HG02943 (cell line): Measurements from ENCODE around the gene BDKRB1.

Experiments used
- ATAC-seq: cut with Tn5 transposase; IDR thresholded peaks from one replicate; pipeline ENCODE4 v1.9.1; 2021; ENCODE audit warnings: mild to moderate bottlenecking, low read depth, moderate library complexity; ENCODE audit not compliant: unreplicated experiment

Gene BDKRB1

DNA sequence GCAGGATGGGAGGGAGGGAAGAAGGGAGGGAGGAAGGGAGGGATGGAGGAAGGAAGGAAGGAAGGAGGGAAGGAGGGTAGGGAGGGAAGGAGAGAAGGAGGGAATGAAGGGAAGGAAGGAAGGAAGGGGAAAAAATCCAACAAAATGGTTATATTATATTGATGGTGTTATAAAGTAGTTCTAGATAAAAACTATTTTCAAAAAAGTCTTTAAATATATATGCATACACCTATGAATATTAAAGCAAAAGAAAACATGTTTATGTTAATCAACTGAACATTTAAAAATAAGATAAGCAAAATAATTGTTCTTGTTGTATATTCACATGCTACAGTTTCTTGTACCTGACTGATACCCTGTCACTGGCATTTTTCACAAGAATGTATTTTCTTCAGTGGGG lies 1.9 kb downstream of the BDKRB1 start:
- ATAC-seq: no peak

DNA sequence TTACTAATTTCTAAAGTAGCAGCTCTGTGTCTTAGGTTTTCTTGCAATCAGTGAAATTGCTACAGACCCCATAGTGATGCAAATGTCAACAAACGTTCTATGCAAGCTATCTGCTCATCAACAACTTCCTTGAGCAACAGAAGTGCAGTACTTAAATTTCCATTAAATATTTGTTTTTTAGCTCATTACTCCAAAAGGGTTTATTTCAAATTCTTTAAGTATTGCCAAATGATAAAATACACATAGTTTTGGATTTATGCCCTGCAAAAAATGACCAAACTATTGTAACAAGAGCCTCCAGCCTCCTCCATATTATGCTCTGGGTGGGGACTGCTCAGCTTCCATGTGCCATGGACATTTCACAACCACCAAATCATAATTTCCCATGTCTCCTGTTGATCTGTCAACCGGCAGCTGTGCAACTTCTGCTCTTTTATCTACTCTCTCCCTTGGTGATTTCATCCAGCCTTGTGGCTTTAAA lies 4.4 kb downstream of the BDKRB1 start:
- ATAC-seq: no peak

DNA sequence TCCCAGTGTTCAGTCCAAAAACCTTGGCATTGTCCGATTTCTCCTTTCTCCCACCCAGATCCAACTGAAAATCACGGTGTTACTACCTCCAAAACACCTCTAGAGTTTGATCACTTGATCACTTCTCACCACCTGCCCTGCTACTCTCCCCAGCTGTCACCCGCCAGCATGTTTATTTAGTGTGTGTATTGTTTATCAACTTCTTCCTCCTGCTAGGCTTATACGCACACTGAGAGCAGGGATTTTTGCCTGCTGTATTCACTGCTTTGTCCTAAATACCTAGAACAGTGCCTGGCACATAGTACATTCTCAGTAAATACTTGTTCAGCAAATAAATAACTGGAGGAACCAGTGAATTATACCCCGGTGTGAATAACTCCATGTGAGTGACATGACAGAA lies 5.0 kb downstream of the BDKRB1 start:
- no peak for ATAC-seq

DNA sequence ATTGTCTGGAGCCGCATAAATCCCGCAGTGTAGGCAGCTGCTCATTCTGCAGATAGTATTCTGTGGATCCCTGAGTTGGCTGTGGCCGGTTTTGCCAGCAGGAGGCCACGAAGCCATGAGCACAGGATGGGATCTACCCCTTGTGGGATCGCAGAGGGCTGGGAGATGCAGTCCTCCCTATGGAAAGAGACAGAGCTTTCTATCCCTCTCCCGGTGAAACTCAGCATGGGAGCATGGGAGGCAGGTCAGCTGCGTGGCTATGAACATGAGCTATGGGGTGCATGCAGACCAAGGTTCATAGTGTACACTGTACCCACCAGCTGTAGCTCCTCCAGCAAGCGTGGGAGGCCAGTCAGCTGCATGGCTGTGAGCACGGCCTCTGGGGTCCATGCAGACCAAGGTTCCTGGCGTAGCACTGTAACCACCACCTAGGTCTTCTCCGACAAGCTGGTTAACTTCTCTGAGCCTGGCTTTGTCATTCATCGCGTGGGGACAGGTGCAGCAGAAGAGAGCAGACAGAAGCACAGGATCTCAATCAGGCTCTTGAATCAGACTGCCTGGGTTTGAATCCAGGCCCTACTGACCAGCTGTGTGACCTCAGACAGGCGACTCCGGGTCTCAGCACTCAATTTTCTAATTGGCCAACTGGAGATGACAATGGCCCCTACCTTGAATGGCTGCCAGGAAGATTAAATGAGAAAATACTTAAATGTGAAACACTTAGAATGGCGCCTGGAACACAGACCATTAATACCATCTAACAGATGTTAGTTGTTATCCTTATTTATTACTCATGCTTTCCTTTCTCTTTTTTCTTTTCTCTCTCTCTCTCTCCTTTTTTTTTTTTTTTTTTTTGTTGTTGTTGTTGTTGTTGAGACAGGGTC lies 6.0 kb downstream of the BDKRB1 start:
- ATAC-seq: no peak

DNA sequence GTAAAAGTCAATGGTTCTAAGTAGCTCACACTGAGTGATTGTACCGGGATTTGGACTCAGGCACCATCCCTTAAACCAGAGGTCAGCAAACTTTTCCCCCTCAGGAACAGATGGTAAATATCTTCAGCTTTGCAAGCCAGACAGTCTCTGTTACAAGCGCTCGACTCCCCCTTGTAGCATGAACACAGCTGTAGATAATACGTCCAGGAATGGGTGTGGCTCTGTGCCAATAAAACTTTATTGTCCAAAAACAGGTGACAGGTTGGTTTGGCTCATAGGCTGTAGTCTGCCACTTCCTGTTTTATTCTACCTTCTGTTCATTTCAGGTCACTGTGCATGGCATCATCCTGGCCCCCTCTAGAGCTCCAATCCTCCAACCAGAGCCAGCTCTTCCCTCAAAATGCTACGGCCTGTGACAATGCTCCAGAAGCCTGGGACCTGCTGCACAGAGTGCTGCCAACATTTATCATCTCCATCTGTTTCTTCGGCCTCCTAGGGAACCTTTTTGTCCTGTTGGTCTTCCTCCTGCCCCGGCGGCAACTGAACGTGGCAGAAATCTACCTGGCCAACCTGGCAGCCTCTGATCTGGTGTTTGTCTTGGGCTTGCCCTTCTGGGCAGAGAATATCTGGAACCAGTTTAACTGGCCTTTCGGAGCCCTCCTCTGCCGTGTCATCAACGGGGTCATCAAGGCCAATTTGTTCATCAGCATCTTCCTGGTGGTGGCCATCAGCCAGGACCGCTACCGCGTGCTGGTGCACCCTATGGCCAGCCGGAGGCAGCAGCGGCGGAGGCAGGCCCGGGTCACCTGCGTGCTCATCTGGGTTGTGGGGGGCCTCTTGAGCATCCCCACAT lies 7.6 kb downstream of the BDKRB1 start:
- ATAC-seq: no peak

DNA sequence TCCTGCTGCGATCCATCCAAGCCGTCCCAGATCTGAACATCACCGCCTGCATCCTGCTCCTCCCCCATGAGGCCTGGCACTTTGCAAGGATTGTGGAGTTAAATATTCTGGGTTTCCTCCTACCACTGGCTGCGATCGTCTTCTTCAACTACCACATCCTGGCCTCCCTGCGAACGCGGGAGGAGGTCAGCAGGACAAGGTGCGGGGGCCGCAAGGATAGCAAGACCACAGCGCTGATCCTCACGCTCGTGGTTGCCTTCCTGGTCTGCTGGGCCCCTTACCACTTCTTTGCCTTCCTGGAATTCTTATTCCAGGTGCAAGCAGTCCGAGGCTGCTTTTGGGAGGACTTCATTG lies 8.2 kb downstream of the BDKRB1 start:
- no peak for ATAC-seq

DNA sequence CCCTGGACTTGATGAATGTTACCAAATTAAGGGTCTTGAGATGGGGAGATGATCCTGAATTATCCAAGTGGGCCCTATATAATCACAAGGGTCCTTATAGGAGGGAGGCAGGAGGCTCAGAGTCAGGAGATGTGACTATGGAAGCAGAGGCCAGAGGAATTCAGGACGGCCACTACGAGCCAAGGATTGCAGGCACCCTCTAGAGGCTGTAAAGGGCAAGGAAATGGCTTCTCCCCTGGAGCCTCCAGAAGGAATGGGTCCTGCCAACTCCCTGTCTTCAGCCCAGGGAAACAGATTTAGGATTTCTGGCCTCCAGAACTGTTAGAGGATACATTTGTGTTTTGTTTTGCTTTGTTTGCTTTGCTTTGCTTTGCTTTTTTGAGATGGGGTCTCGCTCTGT lies 8.8 kb downstream of the BDKRB1 start:
- ATAC-seq: no peak

DNA sequence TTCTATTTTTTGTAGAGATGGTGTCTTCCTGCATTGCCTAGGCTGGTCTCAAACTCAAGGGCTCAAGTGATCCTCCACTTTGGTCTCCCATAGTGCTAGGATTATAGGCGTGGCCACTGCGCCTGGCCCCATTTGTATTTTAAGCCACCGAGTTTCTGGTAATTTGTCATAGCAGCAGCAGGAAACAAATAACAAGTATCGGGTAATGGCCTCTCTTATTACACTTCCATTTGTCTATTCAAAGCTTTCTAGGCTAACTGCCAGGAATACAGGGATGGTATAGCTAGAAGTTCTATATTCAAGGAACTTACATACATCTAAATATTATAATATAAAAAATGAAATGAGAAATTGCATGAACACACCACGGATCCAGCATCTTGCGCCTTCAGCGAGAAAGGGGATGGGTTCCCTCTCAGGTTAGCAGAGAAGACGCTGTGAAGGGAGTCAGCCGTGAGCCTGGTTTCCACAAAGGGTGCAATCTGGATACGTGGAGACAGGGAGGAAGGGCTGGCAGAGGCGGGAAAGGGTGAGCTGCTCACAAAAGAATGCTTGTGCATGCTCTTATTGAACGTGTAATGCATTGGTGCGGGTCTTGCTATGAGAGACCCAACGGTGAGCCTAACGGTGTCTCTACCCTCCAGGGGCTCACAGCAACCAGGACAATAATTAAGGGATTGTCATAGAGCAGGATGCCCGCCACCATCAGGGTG lies 9.5 kb downstream of the BDKRB1 start:
- no peak for ATAC-seq

DNA sequence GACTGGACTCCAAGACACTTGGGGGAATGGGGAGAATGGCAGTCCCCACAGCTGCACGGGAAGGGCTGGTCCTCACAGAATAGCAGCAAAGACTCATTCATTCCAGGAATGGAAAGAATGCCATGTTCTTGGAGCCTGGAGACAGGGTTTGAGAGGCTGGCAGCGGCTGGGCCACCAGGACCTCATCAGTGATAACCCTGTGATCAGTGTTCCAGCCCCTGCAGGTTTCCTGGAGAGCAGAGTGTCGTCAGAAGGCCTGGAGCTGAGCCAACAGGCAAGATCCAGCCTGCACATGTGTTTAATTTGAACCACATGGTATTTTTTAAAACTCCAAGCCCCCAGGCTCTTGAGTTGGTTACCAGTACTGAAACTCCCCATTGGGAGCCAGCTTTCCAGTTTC lies 11.3 kb downstream of the BDKRB1 start:
- no peak for ATAC-seq

DNA sequence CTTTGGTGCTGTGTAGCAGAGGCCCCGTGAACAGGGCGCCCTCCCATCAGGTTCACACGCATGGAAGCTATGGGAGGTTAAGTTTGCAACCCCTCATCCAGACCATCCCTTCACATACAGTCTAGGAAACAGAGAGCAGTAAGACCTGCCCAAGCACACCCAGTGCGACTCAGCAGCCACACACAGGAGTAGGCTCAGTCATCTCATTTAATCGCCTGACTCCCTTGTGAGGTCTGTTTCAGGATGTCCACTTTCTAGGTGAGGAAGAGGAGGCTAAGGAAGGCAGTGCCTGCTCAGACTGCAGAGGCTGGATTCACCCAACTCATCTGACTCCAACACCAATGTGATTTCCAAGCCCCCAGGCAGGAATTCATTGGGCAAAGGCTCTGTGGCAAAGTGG lies 11.9 kb downstream of the BDKRB1 start:
- no peak for ATAC-seq

DNA sequence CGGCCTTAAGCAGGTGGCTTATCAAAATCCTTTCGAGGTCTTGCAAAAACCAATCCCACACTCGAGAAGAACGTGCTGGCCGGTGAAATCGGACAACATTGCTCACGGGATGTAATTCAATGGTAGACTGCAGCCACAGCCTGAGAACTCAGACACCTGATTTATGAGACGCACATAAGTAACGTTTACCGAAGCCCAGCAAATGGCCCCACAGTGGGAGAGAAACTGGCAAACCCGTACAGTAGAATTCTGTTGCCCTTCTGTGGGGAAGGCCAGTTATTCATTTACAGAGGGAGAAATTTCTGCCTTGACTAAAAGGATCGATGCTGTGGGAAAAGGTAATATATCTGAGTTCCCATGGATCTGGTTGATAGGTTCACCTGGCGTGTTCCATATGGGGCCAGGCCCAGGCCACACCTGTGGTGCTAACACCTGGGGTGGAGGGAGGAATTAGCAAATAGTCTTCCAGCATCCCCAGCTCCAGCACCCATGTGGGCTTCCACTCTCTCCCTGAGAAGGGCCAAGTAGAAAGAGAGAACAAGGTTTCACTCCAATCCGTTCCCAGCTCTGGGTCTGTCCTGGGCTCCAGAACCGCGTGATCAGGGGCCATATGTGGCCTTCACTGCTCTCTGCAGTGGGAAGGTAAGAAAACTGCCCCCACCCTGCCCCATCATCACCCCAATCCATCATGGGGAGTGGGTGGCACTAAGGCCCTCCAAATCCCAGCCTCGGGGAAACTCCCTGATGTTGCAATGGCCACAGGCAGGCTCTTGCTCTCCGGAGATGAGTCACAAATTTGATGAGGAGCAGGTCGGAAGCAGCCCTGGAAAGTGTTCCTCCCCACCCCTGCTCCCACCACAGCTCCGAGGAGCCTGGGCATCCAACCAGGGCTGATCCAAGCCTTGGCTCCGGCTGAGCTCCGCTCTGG lies 12.7 kb downstream of the BDKRB1 start:
- ATAC-seq: no peak

DNA sequence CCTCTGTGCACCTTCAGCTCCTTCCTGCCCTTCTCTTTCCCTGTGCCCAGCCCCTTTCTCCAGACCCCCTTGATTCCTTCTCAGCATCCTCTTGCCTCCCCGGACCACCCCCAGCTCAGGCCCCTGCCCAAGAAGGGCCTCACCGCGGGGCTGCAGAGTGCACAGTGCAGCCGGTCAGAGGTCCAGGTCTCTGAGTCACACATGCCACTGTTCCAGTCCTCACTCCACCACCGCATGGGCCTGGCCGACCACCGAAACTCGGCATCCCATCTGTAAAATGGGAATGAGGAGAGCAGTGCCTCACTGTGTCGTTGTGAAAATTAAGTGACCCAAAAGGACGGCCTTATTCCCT lies 13.3 kb downstream of the BDKRB1 start:
- no peak for ATAC-seq

DNA sequence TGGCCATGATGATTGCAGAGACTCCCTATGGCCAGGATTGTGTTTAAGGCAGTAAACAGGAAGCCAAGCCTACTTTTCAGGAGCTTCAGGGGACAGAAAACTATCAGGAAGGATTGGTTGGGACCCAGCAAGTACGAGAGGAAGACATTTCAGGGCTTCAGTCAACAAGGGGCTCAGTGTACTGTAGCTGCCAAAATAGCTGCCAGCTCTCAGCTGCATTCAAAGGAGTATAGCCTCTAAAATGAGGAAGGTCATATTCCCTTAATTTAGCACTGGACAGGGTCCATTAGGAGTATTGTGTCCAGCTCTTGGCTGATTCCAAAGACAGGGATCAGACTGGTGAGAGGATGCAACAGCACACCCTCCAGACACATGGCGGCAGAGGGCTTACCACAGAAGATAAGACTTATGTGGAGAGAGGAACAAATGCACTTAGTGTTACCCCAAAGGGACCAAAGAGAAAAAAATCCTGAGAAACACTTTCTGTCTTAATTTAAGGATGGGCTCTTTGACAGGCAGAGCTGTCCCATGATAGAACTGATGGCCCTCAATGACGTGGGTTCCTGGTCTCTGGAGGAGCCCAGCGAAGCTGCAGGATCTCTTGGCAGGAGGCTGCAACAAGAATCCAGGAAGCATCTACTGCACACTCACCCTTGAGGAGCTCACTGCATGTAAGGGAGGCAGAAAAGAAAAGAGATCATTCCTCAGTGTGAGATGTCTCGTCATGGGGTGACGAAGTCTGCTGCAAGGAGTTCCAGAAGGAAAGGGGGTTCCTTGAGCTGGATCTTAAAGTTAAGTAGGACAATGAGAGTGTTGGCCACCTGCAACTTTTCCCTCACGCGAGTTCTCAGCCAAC lies 14.8 kb downstream of the BDKRB1 start:
- ATAC-seq: no peak

DNA sequence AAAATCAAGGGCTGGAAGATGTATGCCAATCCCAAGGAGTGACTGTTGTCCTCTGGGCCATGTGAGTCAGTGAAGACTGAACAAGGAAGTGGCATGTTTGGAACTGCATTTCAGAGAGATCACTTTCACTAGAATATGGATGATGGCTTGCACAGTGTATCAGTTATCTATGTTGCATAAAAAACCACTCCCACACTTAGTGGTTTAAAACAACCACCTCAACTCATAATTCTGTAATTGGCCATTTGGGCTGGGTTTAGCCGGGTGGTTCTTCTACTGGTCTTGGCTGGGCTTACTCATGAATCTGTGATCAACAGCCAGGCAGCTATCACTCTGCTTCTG lies 15.4 kb downstream of the BDKRB1 start:
- no peak for ATAC-seq

DNA sequence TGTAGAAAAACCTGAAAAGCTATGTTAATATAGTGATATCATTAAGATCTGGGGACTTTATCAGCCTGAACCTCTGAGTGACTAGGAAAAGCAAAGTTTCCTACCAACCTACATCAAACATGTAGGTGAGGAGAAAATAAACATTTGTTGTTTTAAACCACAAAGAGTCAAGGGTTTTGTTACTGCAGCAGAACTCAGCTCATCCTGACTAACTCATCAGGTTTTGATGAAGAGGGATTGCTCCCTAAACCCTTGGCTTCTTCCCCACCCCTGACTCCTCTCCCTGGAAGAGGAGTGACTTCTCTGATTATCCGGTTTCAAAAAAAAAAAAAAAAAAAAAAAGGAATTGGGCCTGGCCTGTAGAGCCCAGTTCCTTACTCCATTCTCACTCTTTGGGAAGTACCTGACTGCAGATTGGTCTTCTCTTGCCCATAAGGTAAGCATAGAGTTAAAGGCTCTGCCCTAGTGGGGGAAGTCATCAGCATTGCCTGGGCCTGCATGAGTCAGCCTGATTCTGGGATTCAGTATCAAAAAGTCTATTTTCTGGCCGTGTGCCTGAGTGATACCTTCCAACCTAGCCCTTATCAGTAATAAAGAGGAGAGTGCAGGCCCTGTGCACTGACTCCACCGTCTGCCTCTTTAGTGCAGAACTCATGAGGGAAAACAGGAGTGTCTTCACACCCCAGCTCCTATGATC lies 16.9 kb downstream of the BDKRB1 start:
- no peak for ATAC-seq

DNA sequence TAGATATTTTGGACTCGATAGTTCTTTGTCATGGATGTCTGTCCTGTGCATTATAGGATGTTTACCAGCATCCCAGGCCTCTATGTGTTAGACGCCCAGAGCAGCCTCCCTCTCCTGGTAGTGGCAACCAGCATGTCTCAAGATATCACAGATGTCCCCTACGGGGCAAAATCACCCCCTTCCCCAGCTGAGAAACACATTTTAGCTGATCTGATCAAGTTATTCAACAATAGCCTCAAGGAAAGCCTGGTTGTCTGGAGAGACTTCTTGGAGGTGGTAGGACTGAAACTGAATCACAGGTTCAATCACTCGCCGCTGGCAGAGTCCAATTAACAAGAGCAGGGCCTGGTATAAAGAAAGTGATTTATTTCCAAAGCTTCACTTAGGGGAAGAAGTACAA lies 17.6 kb downstream of the BDKRB1 start:
- no peak for ATAC-seq

DNA sequence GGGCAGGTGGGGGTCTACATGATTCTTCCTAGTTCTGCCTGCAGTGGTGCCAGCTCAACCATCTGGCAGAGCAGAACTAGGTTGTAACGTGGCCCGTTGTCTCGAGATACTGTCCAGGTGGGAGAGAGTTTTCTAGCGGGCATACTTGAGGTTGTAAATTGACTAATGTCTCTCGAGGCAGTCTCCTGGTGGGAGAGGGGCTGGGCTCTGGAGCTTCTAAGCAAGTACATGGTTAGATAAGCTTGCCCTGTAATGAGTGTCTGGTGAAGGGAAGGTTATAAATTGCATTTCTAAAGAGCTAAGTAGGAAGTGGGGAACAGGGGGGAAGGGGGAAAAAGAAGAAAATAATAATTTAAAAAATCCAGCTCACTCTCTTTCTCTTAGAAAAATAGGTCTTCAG lies 18.1 kb downstream of the BDKRB1 start:
- ATAC-seq: no peak

DNA sequence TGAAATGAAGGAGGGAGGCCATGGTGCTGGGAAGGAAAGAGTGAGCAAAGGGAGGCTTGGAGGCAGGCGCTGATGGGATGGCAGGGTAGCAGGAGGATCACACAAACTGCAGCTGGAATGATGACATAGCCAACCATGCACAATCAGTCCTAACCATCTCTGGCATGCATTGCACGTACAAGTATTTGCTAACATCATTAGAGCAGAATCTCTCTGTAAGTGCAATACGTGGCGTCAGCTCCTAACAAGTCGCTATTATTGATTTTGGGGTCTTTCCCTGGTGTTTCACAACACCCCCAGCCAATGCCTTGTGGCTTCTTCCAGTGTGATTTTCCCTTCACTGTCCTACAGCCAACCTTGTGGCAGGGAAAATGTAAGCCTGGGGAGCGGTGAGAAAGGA lies 18.5 kb downstream of the BDKRB1 start:
- no peak for ATAC-seq
